MM.1S (cell line): ENCODE measurements around the gene DCAF10.

Experiments
- EZH2 ChIP-seq: fragments of 300-600 bp; sonication (generic); optimal IDR thresholded peaks from 2 replicates; pipeline ENCODE3; 2017; ENCODE audit warnings: low read depth, mild to moderate bottlenecking, antibody characterized with exemption, low read length, mixed read lengths
- TF ChIP-seq, protein P1 (sequence below): fragments of 300-600 bp; sonication (generic); IDR thresholded peaks from 2 replicates; pipeline ENCODE4 v1.5.1; 2016; ENCODE audit warnings: antibody characterized with exemption, low read length, mixed read lengths

DNA sequence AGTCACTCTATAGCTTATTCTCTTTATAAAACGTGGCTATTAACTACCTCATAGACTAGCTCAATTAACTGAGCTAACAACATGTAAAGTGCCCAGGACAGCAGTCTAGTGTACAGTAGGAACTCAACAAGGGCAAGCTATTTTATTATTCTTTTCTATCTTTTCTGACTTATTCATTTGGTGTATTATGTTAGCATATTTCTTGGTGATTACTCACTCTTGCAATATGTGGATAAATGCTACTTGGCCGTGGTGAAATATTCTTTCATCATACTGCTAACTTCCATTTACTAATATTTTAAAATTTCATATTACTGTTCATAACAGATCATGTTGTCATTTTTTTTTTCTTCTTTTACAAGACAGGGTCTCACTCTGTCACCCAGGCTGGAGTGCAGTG is 98.4 kb downstream of the DCAF10 start:
- TF ChIP-seq, protein P1, sequence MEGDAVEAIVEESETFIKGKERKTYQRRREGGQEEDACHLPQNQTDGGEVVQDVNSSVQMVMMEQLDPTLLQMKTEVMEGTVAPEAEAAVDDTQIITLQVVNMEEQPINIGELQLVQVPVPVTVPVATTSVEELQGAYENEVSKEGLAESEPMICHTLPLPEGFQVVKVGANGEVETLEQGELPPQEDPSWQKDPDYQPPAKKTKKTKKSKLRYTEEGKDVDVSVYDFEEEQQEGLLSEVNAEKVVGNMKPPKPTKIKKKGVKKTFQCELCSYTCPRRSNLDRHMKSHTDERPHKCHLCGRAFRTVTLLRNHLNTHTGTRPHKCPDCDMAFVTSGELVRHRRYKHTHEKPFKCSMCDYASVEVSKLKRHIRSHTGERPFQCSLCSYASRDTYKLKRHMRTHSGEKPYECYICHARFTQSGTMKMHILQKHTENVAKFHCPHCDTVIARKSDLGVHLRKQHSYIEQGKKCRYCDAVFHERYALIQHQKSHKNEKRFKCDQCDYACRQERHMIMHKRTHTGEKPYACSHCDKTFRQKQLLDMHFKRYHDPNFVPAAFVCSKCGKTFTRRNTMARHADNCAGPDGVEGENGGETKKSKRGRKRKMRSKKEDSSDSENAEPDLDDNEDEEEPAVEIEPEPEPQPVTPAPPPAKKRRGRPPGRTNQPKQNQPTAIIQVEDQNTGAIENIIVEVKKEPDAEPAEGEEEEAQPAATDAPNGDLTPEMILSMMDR, result no peak
- TF ChIP-seq EZH2, result no peak
